GM19452 (cell line): ENCODE measurements around the gene HAUS5.

Experiments used
- ATAC-seq: cut with Tn5 transposase; IDR thresholded peaks from one replicate; pipeline ENCODE4 v1.9.1; 2021; ENCODE audit not compliant: unreplicated experiment

Gene HAUS5

DNA sequence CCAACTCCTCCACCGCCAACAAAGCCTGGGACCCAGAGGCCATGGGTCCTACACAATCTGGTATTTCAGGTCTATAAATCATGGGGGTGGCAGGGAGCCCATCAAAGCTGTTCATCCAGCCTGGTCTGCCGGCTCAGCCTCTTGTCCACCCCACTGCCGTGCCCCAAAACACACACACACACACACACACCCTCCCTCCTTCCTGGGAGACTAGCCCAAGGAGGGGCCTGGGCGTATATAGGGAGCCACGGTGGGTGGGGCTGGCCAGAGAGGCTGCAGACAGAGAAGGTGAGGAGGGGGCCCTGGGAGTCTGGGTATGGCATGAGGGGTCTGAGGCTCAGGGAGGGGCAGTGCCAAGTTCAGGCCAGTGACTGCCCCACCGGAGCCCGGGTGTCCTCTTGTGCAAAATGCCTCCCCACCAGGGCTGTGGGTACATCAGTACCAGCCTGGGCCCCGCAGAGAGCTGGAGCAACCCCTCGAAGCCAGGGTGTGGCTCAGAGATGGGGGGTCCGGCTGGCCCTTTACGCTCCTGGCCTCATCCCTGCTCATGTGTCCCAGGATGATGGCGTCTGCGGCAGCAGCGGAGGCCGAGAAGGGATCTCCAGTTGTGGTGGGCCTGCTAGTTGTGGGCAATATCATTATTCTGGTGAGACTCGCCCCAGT is 53.8 kb downstream of the HAUS5 start, which contains the start of gene UPK1A:
TSS of gene UPK1A (plus strand) at position 267 of the 663 bp plus-strand sequence. CDS start at position 563, 296 bp downstream.
- no peak for ATAC-seq

DNA sequence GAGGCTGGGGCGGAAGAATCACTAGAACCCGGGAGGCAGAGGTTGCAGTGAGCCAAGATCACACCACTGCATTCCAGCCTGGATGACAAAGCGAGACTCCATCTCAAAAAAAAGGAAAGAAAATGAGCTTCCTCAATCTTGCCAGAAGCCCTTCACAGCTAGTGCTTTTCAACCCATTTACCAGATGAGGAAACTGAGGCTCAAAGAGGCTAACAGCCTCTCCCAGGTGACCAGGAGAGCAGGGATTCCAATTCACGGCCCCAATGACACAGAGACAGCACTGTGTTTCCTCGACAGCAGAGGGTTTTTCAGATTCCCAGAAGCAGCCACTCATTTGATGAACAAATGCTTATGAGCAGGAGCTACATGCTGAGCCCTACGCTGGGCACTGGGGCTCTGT is 57.0 kb downstream of the HAUS5 start:
- no peak for ATAC-seq

DNA sequence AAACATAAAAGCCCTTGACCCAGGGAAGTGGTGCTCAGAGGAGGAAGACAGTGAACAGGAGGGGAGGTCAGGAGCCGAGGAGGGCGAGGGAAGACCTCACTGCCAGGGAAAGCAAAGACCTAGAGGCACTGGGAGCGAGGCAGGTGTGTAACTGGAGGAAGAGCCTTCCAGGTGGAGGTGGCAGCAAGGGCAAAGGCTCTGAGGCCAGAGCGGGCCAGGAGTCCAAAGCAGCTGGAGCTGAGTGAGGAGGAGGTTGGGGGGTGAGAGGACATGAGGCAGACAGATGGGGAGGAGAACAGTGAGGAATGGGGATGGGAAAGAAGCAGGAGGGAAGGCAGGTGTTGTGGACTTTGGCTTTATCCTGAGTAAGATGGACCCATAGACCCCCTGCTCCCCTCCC is 57.4 kb downstream of the HAUS5 start:
- no peak for ATAC-seq

DNA sequence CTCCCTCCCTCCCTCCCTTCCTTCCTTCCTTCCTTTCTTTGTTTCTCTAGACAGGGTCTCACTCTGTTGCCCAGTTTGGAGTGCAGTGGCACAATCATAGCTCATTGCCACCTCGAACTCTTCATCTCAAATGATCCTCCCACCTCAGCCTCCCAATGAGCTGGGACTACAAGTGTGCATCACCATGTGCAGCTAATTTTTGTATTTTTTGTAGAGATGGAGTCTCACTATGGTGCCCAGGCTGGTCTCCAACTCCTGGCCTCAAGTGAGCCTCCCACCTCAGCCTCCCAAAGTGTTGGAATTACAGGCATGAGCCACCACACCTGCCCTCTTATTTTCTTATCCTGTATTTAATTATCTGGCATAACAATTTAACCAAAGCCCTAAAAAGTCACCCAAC is 58.2 kb downstream of the HAUS5 start:
- no peak for ATAC-seq

DNA sequence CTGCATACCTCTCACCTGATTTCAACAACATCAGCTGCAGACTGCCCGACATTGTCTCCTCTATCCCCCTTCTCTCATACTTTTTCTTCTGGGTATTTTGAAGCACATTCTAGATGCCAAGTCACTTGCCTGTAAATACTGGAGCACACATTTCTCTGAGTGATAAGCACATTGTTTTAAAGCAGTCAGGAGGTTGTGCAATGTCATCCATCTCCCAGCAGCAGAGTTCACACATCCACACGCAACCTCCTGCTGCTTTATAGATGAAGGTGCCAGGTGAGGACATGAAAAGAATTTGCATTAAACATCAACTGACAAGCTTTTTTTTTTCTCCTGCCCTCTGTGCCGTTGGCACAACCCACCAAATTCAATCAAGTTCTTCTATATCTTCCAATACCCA is 59.3 kb downstream of the HAUS5 start:
- ATAC-seq = no peak

DNA sequence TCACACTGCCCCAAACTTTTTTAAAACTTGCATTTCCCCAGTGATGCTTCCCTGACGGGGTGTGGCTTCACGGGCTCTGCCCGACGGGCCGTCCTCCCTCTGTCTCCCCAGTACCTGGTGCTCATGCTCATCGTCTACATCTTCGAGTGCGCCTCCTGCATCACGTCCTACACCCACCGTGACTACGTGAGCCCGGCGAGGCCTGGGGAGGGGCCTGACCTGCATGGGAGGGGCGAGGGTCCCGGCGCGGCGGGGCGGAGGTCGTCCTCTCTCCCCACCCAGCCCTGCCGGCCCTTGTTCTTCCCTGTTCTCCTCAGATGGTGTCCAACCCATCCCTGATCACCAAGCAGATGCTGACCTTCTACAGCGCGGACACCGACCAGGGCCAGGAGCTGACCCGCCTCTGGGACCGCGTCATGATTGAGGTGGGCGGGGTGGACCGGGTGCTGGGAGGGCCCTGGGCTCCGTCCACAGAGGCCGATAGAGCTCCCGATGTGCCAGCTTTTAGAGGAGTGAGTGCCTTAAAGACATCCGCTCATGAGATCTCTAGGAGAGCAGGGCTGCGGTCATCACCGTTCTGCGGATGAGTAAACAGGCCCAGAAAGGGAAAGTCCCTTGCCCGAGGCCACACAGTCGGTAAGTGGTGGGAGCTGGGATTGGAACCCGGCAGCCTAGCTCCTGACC is 60.7 kb downstream of the HAUS5 start:
- no peak for ATAC-seq
